Vagina (tissue), 2 donors: ENCODE data around the gene RASGRP1.

ENCODE experiments used
- CTCF ChIP-seq, 3 experiments: fragments of 450-650 bp in 2 of 3; fragments of 200-600 bp in 1 of 3; sonication (generic) in 1 of 3; IDR thresholded peaks; one replicate each; pipeline ENCODE4 v1.5.1; 2017 to 2019; ENCODE audit warnings: antibody characterized with exemption in 3 of 3, mild to moderate bottlenecking in 2 of 3, moderate library complexity in 2 of 3
- POLR2A ChIP-seq, 2 donors: fragments of 450-650 bp; IDR thresholded peaks; one replicate each; pipeline ENCODE4 v1.6.1; 2017; ENCODE audit warnings: antibody characterized with exemption in 2 of 2, mild to moderate bottlenecking in 2 of 2, moderate library complexity in 2 of 2
- POLR2AphosphoS5 ChIP-seq, 2 donors: sonication (generic); formaldehyde crosslinking; IDR thresholded peaks; one replicate each; pipeline ENCODE4 v1.9.0; 2017; ENCODE audit warnings: antibody characterized with exemption in 2 of 2, mild to moderate bottlenecking in 2 of 2, low read depth in 1 of 2; ENCODE audit not compliant: insufficient read depth in 1 of 2

- no peak for TF ChIP-seq POLR2AphosphoS5 (IDR thresholded peaks at IDR 0.05; ENCODE audit: insufficient read depth in 1 of 2, low read depth in 1 of 2)
- TF ChIP-seq CTCF (IDR thresholded peaks at IDR 0.05) = no peak
- no peak for TF ChIP-seq POLR2A (IDR thresholded peaks at IDR 0.05)
These were observed 4.8 kb downstream of the RASGRP1 start for GRCh38 chr15:38559636-38560307.
